Transverse colon (tissue), 3 donors: Measurements from ENCODE around the gene DPH6.
"Not testable (repeated sequence)": the region's sequence is repeated elsewhere in the genome, so short reads cannot be mapped to it uniquely, and the experiment has no call there.

ENCODE experiments used
- CTCF ChIP-seq, 5 experiments: fragments of 200-600 bp in 3 of 5; fragments of 450-650 bp in 2 of 5; sonication (generic) in 3 of 5; IDR thresholded peaks; 1 replicate in 2 of 5; 2 replicates in 3 of 5; pipeline ENCODE4 v1.5.1; 2016 to 2017; ENCODE audit warnings: antibody characterized with exemption in 5 of 5, inconsistent platforms in 3 of 5, mild to moderate bottlenecking in 2 of 5, moderate library complexity in 1 of 5
- POLR2A ChIP-seq: fragments of 450-650 bp; IDR thresholded peaks from one replicate; pipeline ENCODE4 v1.6.1; 2016; ENCODE audit warnings: antibody characterized with exemption, mild to moderate bottlenecking, moderate library complexity

DNA sequence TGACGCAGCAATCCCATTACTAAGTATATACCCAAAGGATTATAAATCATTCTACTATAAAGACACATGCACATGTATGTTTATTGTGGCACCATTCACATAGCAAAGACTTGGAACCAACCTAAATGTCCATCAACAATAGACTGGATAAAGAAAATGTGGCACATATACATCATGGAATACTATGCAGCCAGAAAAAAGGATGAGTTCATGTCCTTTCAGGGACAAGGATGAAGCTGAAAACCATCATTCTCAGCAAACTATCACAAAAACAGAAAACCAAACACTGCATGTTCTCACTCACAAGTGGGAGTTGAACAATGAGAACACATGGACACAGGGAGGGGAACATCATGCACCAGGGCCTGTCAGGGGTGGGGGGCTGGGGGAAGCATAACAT, 167.5 kb downstream of the DPH6 start:
- not testable (repeated sequence) for TF ChIP-seq CTCF (IDR thresholded peaks at IDR 0.05); POLR2A
